Endothelial cell of umbilical vein (primary cell): Measurements from ENCODE around the gene TNPO2. TPM values are rescaled to one million over a fixed set of nuclear protein-coding genes. Genes with fewer than 3 reads are reported as not detected.
A peak's percentile ranks its signal among the peaks of the same experiment; 100 is the strongest.

ENCODE experiments used
- BruUV-seq: library from RNA; stranded (reverse); fragments of 400-500 nt; replicated peaks from 2 replicates; lab custom pipeline; 2021; lab: Mats Ljungman, UMichigan
- CTCF ChIA-PET: fragments of 300-600, 350-600 bp; sonication (Branson Sonifier 250); formaldehyde crosslinking; loops from one replicate; lab custom pipeline; 2021; ENCODE audit warnings: antibody characterized with exemption, inconsistent platforms; lab: Charles Lee
- POLR2A ChIA-PET: fragments of 300-600, 350-600 bp; sonication (Branson Sonifier 250); formaldehyde crosslinking; loops from one replicate; lab custom pipeline; 2021; ENCODE audit warnings: antibody characterized with exemption, inconsistent platforms; lab: Charles Lee
- DNase-seq: peaks from one replicate; pipeline ENCODE4 v3.0.0-alpha.2; 2011; ENCODE audit warnings: low read depth, low spot score
- FAIRE-seq: peaks from 2 replicates; lab custom pipeline; 2011; peaks lifted over from hg19 to GRCh38; lab: Jason Lieb, UNC
- H2AFZ ChIP-seq: 2 replicates; pipeline ENCODE4 v1.6.0; 2012; ENCODE audit warnings: low read depth, low read length, control low read depth, inconsistent platforms
- H3K27ac ChIP-seq: 2 replicates; pipeline ENCODE4 v1.5.1; 2011; ENCODE audit warnings: low read depth, mild to moderate bottlenecking, control low read depth, low read length, moderate library complexity; ENCODE audit not compliant: insufficient read depth
- H3K27me3 ChIP-seq, 2 experiments: 2 replicates each; pipeline versions ENCODE4 v1.6.0 to v1.6.1; 2011; ENCODE audit warnings: low read length in 2 of 2, mixed read lengths in 1 of 2; ENCODE audit not compliant: control insufficient read depth in 2 of 2, insufficient read depth in 2 of 2
- H3K36me3 ChIP-seq, 2 experiments: 2 replicates in 1 of 2; 3 replicates in 1 of 2; pipeline ENCODE4 v1.5.1; 2011; ENCODE audit warnings: low read length in 2 of 2, mild to moderate bottlenecking in 1 of 2, moderate library complexity in 1 of 2; ENCODE audit not compliant: control insufficient read depth in 2 of 2, insufficient read depth in 2 of 2; ENCODE audit errors: extremely low read depth in 1 of 2
- H3K4me1 ChIP-seq: 3 replicates; pipeline ENCODE4 v1.5.1; 2011; ENCODE audit warnings: mild to moderate bottlenecking, low read length; ENCODE audit not compliant: control insufficient read depth, insufficient read depth; ENCODE audit errors: extremely low read depth
- H3K4me2 ChIP-seq: 2 replicates; pipeline ENCODE4 v1.6.1; 2011; ENCODE audit warnings: low read length, control low read depth, mixed read lengths; ENCODE audit not compliant: insufficient read depth
- H3K4me3 ChIP-seq, 3 experiments: fragments of 200-600 bp in 1 of 3; sonication (generic), shearing (Covaris generic) in 1 of 3; replicated peaks in 1 of 3; 2 replicates each; pipeline ENCODE4 v1.5.1; 2011 to 2016; ENCODE audit warnings: control low read depth in 3 of 3, low read length in 3 of 3, mild to moderate bottlenecking in 2 of 3, inconsistent platforms in 1 of 3, low read depth in 1 of 3, moderate library complexity in 1 of 3; ENCODE audit not compliant: insufficient read depth in 1 of 3
- H3K79me2 ChIP-seq: 2 replicates; pipeline ENCODE4 v1.6.0; 2012; ENCODE audit warnings: low read length, inconsistent platforms; ENCODE audit not compliant: control insufficient read depth, insufficient read depth
- H3K9ac ChIP-seq: replicated peaks from 2 replicates; pipeline ENCODE3; 2011; ENCODE audit warnings: low read length, control low read depth; ENCODE audit not compliant: insufficient read depth; ENCODE audit errors: extremely low read depth
- H3K9me1 ChIP-seq: replicated peaks from 3 replicates; pipeline ENCODE4 v1.6.0; 2011; ENCODE audit warnings: mild to moderate bottlenecking, low read length; ENCODE audit not compliant: control insufficient read depth, insufficient read depth; ENCODE audit errors: extremely low read depth
- H3K9me3 ChIP-seq: replicated peaks from 2 replicates; pipeline ENCODE4 v1.5.1; 2012; ENCODE audit warnings: low read length, inconsistent platforms; ENCODE audit not compliant: control insufficient read depth, insufficient read depth
- H4K20me1 ChIP-seq: replicated peaks from 2 replicates; pipeline ENCODE3; 2011; ENCODE audit warnings: mild to moderate bottlenecking, low read length; ENCODE audit not compliant: control insufficient read depth, insufficient read depth; ENCODE audit errors: extremely low read depth
- CTCF ChIP-seq, 2 donors: IDR thresholded peaks; 1 replicate in 1 of 2; 2 replicates in 1 of 2; pipeline ENCODE4 v1.5.1; 2011; ENCODE audit warnings: low read length in 2 of 2, mild to moderate bottlenecking in 2 of 2, moderate library complexity in 2 of 2, control low read depth in 1 of 2, inconsistent platforms in 1 of 2, low read depth in 1 of 2; ENCODE audit not compliant: insufficient read depth in 1 of 2; ENCODE audit errors: extremely low read depth in 1 of 2
- EZH2 ChIP-seq: IDR thresholded peaks from 2 replicates; pipeline ENCODE4 v1.6.1; 2012; ENCODE audit warnings: borderline replicate concordance, low read depth, mild to moderate bottlenecking, moderate library complexity, low read length, inconsistent platforms; ENCODE audit not compliant: severe bottlenecking
- FOS ChIP-seq: IDR thresholded peaks from 2 replicates; pipeline ENCODE4 v1.6.1; 2011; ENCODE audit warnings: mild to moderate bottlenecking, low read length, moderate library complexity, borderline replicate concordance; ENCODE audit not compliant: insufficient read depth
- GATA2 ChIP-seq: IDR thresholded peaks from 2 replicates; pipeline ENCODE4 v1.7.0; 2011; ENCODE audit warnings: low read depth, mild to moderate bottlenecking, moderate library complexity, mixed read lengths, low read length; ENCODE audit not compliant: insufficient read length, insufficient read depth
- JUN ChIP-seq: IDR thresholded peaks from 2 replicates; pipeline ENCODE4 v1.6.1; 2011; ENCODE audit warnings: borderline replicate concordance, low read depth; ENCODE audit not compliant: insufficient read length, insufficient read depth
- MAX ChIP-seq: IDR thresholded peaks from 2 replicates; pipeline ENCODE4 v1.6.1; 2011; ENCODE audit not compliant: insufficient read depth, insufficient read length
- MYC ChIP-seq: IDR thresholded peaks from one replicate; pipeline ENCODE4 v1.6.1; 2011; ENCODE audit warnings: mild to moderate bottlenecking, low read depth, low read length
- POLR2A ChIP-seq: IDR thresholded peaks from 2 replicates; pipeline ENCODE4 v1.6.1; 2012; ENCODE audit warnings: low read depth, mild to moderate bottlenecking, control low read depth, low read length
- POLR2AphosphoS5 ChIP-seq: IDR thresholded peaks from 2 replicates; pipeline ENCODE4 v1.6.1; 2012; ENCODE audit warnings: low read depth, mild to moderate bottlenecking, control low read depth, low read length, moderate library complexity; ENCODE audit not compliant: insufficient read depth
- dilution Hi-C: fragments of 300-500 bp; cut with MboI; formaldehyde crosslinking; loops from one replicate; pipeline ENCODE4 v1.15.0; 2019; ENCODE audit warnings: low sequenced_read_pairs; ENCODE audit not compliant: extremely low pct_ligation_motif_present
- intact Hi-C: fragments of 100-400 bp; cut with micrococcal nuclease; formaldehyde crosslinking; loops from one replicate; pipeline ENCODE4 v1.10.0; 2022
- polyA plus RNA-seq, 4 experiments: library from polyadenylated mRNA; depleted of rRNA in 3 of 4; stranded (reverse) in 3 of 4; unstranded in 1 of 4; fragments of >200 nt; gene quantifications; 2 replicates each; pipeline versions ENCODE4 v1.2.1 to v1.2.3, GENCODE V29; 2011 to 2012; ENCODE audit warnings: missing spikeins in 1 of 4
- total RNA-seq: library from RNA; stranded (reverse); gene quantifications from 2 replicates; pipeline ENCODE4 v1.2.3, GENCODE V29; 2021

Gene TNPO2
- total and polyA plus RNA-seq, 2 donors (not counting 3 experiments of a cell fraction or from before 2014, with no cell fraction given) = 94.5 to 98.8 TPM

GRCh38 chr19:12668346-12668745 lies 55.4 kb downstream of the TNPO2 start:
- Histone ChIP-seq H3K9me1 (no peaks in the 10 kb centered on the region), H2AFZ (no peak overlapping the region), H3K27ac (no peak overlapping the region), H3K9ac (peak overlapping the region; percentile 90), H3K4me3 (peak overlapping the region; percentile 52 to 87 (median 83)), H3K79me2 (peaks cover 16% of the 10 kb centered on the region), H3K27me3 (no peaks in the 10 kb centered on the region), H4K20me1 (no peaks in the 10 kb centered on the region), H3K36me3 (peaks cover 0 to 8% of the 10 kb centered on the region in 2 experiments), H3K4me1 (peaks cover 20% of the 10 kb centered on the region), H3K4me2 (peak overlapping the region; percentile 78), H3K9me3 (no peaks in the 10 kb centered on the region)
- CTCF ChIA-PET = interaction anchor here (1.0 to 1.6 kb wide), 2 partner anchors 17 to 577 kb away, joined by 3 to 5 read pairs; no protein-coding TSS in a partner anchor
- intact Hi-C loops = loop anchor here (5.0 kb wide), 2 partner anchors 506 to 746 kb away; partner anchors contain the start of gene ZNF136
- BruUV-seq = no TSS peak
- FAIRE-seq (no peak), DNase-seq (no peak)
- POLR2A ChIA-PET = no interaction called here
- dilution Hi-C loops = no loop called here
- TF ChIP-seq POLR2A (no peak), FOS (no peak), JUN (no peak), GATA2 (no peak), EZH2 (no peak), MYC (no peak), MAX (no peak), CTCF (IDR thresholded peaks at IDR 0.05; ENCODE audit: extremely low read depth in 1 of 2, insufficient read depth in 1 of 2, low read depth in 1 of 2, low read length in 2 of 2) (no peak), POLR2AphosphoS5 (no peak)
